GM18858 (cell line): ENCODE measurements around the gene RGS21.

Experiments used
- ATAC-seq: cut with Tn5 transposase; IDR thresholded peaks from one replicate; pipeline ENCODE4 v1.9.1; 2021; ENCODE audit not compliant: unreplicated experiment

Gene RGS21

GRCh38 chr1:192378276-192378675, 61.5 kb downstream of the RGS21 start:
- ATAC-seq = no peak

GRCh38 chr1:192378878-192379277, 62.1 kb downstream of the RGS21 start:
- ATAC-seq = no peak

GRCh38 chr1:192379554-192379953, 62.8 kb downstream of the RGS21 start:
- ATAC-seq = no peak

GRCh38 chr1:192382758-192383157, 66.0 kb downstream of the RGS21 start:
- no peak for ATAC-seq

GRCh38 chr1:192386051-192386650, 69.4 kb downstream of the RGS21 start:
- ATAC-seq = no peak

GRCh38 chr1:192395211-192395610, 78.4 kb downstream of the RGS21 start:
- ATAC-seq = no peak

GRCh38 chr1:192395895-192396294, 79.1 kb downstream of the RGS21 start:
- ATAC-seq = no peak

GRCh38 chr1:192399161-192399560, 82.4 kb downstream of the RGS21 start:
- ATAC-seq = no peak

GRCh38 chr1:192401825-192402224, 85.0 kb downstream of the RGS21 start:
- no peak for ATAC-seq

- ATAC-seq = no peak
These were observed 85.8 kb downstream of the RGS21 start for GRCh38 chr1:192402571-192402970.

GRCh38 chr1:192407206-192407605, 90.4 kb downstream of the RGS21 start:
- no peak for ATAC-seq
